GM19025 (cell line): ENCODE data around the gene CDT1.

Source experiments
- ATAC-seq: cut with Tn5 transposase; IDR thresholded peaks from one replicate; pipeline ENCODE4 v1.9.1; 2021; ENCODE audit warnings: mild to moderate bottlenecking, low read depth, moderate library complexity; ENCODE audit not compliant: unreplicated experiment

Gene CDT1

DNA sequence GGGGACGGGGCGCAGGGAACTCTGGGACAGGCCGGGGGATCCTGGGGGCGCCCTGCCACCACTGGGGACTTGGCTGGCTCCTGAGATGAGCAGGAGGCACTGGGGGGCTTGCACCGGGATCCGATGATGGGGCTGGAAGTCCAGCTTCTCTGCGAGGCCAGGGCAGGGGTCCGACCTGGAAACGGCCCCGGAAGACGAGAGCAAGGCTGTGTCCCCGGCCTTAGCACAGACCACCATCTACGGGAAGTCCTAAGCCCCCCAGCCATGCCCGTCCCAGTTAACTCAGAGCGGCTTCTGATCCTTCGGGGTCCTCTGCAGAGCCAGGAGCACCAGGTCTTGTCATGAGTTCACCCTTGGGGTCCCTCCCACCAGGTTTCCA is 573 bp downstream of the CDT1 start:
- no peak for ATAC-seq

DNA sequence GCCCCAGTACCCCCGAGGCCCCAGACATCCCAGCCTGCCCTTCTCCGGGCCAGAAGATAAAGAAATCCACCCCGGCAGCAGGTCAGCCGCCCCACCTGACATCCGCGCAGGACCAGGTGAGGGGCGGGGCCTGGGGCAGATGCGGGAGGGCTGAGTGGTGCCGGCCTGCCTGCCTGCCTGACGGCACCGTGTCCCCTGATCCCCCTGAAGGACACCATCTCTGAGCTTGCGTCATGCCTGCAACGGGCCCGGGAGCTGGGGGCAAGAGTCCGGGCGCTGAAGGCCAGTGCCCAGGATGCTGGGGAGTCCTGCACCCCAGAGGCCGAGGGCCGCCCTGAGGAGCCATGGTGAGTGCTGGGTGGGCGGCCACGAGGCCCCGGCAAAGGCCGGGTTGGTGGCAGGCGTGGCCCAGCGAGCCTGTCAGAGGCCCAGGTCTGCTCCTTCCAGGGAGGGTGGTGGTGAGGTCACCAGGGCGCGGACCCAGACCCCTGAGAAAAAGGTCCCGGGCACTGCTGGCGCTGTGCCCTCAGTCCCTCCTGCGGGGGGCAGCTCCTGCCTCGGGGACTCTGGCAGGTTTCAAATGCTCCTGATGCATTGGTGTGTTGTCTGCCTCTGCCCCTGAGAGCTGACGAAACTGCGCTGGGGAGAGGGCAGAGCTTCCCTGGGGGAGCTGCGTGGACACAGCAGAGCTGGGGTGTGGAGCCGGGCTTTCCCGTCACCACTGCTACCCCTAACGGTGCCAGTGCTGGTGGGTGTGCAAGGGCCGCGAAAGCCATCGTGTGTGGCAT is 1.2 kb downstream of the CDT1 start:
- no peak for ATAC-seq

DNA sequence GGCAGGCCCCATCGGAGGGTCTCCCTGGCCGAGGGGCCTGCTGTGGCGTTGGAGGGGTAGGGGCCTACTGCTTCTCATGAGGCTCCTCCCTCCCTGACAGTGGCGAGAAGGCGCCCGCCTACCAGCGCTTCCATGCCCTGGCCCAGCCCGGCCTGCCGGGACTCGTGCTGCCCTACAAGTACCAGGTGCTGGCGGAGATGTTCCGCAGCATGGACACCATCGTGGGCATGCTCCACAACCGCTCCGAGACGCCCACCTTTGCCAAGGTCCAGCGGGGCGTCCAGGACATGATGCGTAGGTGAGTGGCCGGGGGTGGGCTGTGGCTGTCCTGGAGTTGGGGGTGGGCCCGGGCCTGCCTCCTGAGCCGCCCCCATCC is 1.7 kb downstream of the CDT1 start:
- ATAC-seq, result no peak

DNA sequence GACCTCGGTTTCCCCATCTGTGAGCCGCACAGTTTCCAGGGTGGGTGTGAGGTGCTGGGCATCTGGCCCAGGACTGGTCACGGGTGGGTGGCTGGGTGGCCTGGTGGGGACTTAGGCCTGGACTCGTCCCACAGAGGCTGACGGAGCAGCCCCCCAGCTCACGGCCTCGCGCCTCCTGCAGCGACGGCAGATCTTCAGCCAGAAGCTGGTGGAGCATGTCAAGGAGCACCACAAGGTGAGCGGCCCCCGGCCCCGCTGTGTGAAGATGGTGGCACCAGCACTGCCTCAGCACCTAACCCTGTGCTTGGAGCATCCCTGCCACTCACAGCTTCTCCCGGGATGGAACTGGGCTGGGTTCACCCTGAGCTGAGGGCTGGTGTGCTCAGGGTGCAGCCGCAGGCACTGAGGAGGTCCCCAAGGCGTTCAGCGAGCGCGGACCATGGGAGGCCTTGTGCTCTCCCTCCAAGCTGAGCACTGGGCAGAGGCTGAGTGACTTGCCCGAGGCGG is 2.4 kb downstream of the CDT1 start:
- no peak for ATAC-seq

DNA sequence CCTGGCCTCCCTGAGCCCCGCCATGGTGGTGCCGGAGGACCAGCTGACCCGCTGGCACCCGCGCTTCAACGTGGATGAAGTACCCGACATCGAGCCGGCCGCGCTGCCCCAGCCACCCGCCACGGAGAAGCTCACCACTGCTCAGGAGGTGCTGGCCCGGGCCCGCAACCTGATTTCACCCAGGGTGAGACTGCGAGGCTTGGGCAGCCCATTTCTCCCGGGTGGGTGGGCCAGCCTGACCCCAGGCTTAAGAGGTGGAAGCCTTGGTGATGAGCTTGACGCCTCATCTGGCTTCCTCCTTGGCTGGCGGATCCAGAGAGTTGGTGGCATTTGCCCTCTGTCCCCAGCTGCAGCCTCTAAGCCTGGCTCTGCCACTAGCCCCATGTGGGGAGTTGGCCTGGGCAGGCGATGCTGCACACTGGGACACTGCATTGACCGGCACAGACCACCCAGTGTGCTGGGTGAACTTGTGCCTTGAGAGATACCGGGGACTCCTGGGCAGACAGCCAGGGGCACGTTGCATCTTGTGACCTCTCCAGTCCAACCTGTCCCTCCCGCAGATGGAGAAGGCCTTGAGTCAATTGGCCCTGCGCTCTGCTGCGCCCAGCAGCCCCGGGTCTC is 3.0 kb downstream of the CDT1 start:
- no peak for ATAC-seq

DNA sequence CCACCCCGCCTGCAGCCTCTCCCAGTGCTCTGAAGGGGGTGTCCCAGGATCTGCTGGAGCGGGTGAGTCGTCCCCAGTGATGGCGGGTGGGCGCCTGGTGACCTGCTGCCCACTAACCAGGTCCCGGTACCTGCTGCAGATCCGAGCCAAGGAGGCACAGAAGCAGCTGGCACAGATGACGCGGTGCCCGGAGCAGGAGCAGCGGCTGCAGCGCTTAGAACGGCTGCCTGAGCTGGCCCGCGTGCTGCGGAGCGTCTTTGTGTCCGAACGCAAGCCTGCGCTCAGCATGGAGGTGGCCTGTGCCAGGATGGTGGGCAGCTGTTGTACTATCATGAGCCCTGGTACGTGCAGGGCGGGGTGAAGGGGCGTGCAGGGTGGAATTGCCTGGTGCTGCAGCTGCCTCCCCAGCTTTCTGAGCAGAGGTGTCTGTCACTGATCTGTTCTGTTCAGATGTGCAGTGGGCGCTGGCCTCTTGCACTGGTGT is 3.6 kb downstream of the CDT1 start:
- ATAC-seq, result no peak

DNA sequence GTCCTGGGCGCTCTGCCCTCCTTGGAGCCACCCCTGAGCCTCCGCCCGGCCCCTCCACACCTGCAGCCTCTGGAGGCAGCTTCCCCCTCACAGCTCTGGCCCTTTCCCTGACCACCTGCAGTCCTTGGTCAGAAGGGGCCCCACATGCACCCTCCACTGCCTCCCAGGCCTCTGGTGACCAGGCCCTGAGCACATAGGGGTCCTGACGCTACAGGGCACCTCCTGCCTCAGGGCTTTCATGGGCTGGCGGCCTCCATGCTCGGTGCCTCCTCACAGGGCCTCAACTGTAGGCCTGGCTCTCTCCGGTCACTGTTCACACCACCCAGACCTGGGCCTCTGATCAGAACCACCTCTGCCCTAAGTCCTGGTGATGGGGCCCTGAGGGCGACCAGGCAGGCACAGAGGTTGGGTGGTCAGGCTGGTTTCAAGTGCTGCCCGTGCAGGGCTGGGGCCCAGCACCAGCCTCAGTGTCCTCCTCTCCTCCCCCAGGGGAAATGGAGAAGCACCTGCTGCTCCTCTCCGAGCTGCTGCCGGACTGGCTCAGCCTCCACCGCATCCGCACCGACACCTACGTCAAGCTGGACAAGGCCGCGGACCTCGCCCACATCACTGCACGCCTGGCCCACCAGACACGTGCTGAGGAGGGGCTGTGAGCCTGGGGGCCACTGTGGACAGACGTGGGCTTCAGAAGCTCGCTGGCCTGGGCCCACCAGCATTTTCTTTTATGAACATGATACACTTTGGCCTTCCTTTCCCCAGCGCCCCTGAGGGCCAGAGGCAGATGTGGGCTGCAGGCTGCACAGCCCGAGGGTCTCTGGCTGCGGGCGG is 4.3 kb downstream of the CDT1 start:
- no peak for ATAC-seq

DNA sequence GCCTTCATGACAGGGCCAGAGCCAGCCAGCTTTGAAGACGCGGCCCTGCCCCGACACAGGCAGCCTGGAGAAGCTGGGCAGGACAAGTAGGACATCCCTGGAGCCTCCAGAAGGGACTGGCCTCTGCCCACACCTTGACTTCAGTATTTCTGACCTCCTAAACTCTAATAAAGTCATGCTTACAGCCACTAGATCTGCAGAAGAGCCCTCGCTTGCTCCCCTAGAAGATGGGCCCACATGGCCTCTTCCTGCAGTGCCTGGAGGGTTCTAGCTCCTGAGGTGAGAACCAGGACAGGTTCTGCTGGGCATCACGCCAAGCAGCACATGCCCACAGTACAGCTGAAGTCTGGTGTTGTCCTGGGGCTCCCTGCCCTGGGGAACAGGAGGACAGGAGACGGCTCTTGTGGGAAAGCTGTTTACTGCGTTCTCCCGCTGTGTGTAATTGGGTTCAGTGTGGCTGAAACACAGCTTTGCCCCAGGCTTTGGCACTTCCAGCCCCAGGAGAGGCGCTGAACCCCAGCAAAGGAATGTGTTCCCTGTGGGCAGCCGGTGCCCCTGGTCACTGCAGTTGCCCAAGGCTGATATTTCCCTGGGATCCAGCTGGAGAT is 5.6 kb downstream of the CDT1 start:
- no peak for ATAC-seq

DNA sequence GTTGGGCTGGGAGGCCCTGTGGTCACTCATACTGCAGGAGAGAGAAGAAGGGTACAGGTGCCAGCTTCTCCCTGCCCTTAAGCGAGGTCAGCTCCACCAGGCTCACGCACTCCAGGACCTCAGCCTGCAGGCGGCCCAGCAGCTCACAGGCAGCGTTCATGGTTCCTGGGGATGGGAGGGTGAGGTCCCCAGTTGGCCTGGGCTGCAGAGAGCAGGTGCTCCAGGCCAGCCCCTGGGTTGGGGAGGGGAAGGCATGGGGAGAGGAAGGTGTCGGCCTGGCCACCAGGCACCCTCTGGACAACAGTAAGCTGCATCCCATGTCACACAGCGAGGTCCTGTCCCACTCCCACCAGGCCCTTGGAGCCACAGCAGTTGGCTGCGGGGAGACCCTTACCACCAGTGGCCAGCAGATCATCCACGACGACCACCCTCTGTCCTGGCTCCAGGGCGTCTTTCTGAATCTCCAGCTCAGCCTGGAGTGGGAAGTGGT is 6.1 kb downstream of the CDT1 start:
- no peak for ATAC-seq

DNA sequence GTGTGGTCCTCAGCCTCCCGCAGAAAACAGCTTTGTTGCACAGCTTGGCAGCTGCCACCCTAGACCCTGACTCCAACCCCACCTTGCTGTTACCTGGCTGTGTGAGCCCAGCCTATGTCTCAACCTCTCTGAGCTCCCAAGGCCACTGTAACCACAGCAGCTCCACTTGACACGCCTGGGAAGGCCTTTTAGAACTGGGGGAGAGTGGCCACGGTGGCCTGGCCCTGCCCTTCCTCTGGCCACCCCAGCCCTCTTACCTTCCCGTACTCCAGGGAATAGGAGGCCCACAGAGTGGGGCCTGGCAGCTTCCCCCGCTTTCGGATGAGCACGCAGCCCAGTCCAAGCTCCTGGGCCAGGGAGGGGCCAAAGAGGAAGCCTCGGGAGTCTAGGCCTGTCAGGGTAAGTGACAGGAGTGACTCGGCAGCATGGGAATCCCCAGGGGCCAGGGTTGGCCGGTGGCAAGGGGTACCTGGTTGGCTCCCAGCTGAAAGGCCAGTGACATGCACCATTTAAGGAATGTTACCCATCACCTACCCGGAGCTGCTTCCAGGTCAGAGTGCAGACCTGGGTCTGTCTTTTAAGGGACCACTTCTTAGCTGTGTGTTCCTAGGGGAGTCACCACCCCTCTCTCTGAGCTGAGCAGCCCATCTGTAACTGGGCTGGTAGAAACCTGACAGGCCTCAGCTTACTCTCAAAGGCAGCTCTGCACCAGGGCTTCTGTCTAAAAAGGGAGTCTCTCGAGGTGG is 6.8 kb downstream of the CDT1 start:
- ATAC-seq, result no peak

DNA sequence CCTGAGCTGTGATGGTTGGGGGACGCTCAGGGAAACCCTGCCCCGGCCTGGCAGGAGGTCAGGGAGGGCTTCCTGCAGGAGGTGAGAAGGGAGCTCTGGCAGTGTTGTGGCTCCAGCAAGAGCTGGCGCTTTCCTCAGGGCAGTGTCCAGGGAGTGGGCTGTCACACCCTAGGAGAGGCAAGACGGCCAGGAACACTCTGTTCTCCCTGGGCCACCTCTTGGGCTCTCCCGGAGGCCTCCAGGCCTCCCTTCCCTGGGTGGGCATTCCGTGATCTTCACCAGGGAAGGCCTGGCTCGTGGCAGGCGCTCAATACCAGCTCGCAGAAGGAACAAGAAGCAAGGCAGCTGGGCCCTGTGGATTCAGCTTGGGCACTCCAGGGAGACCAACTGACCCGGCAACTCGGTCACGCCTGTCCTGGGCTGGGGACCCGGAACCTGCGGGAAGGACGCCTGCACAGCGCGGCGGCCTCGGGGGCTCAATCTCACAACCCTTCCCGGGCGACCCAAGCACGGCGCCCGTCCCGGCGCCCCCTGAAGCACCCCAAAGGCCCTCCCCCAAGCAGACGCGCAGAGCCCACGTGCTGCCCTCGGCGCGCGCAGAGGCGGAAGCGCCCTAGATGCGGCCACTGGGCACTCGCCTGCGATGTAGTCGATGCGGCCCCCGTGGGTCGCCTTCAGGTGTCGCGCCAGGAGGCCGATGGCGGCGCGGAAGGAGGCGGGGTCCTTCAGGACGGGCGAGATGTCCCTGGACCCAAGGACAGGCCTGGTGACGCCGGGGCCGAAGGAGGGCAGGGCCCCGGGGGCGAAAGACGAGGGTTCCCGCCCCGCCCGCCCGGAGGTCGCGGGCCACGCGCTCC is 7.6 kb downstream of the CDT1 start:
- ATAC-seq, result peak; percentile 43

DNA sequence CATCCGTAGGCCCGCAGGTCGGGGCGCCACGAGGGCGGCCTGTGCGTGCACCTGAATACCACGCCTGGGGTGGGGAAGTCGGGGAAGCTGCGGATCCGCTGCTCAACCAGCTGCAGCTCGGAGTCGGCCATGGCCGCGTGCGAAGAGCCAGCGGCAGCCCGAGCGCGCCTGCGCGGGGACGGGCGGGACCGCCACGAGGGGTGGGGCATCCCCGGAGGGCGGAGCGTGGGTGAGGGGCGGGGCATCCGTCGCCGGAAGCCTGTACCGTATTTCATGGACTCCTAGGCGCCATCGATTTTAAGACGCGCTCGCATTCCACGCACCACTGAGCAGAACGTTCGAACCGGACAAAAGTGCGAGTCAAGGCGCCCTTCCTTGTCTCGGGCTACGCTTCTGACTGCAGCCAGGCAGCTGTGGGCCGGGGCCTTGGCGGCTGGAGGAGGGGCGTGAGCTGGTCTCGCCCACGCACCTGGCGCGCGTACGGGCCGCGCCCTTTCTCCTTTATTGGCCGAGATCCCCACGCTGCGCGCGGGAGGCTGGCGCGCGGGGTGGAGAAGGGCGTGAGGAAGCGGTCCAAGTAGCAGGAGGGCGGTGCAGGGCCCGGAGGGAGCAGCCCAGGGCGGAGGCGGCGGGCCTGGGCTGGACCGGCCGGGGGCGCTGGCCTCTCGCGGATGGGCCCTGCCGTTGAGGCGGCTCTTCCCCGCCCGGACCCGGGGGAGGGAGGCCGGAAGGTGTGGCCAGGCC is 8.4 kb downstream of the CDT1 start, which contains the start of gene APRT:
APRT (minus strand) TSS at position 160 of the 744 bp plus-strand sequence; CDS start at position 131, 29 bp downstream.
- peak; percentile 75 for ATAC-seq

DNA sequence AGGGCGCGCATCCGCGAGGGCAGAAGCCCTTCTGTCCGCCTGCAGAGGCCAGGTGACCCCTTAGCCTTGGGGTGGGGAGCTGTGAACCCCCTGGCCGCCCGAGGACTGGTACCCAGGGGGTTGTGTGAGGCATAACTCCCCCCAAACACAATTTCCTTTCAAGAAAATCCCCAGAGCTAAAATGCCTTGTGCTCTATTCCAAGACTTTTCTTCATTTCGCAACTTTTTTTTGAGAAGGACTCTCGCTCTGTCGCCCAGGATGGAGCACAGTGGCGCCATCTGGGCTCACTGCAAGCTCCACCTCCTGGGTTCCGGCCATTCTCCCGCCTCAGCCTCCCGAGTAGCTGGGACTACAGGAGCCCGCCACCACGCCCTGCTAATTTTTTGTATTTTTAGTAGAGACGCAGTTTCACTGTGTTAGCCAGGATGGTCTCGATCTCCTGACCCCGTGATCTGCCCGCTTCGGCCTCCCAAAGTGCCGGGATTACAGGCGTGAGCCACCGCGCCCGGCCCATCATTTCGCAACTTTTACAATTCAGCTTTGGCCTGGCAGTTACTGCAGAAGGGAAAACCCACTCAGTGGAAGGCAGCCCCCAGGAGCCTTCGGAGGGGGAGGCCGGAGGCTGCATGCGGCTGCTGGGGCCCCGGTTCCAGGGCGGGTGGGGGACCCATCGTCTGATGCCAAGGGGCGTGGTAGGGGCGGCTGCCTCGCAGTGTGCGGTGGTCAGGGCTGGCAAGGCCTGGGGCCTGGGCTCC is 9.1 kb downstream of the CDT1 start:
- ATAC-seq, result no peak

DNA sequence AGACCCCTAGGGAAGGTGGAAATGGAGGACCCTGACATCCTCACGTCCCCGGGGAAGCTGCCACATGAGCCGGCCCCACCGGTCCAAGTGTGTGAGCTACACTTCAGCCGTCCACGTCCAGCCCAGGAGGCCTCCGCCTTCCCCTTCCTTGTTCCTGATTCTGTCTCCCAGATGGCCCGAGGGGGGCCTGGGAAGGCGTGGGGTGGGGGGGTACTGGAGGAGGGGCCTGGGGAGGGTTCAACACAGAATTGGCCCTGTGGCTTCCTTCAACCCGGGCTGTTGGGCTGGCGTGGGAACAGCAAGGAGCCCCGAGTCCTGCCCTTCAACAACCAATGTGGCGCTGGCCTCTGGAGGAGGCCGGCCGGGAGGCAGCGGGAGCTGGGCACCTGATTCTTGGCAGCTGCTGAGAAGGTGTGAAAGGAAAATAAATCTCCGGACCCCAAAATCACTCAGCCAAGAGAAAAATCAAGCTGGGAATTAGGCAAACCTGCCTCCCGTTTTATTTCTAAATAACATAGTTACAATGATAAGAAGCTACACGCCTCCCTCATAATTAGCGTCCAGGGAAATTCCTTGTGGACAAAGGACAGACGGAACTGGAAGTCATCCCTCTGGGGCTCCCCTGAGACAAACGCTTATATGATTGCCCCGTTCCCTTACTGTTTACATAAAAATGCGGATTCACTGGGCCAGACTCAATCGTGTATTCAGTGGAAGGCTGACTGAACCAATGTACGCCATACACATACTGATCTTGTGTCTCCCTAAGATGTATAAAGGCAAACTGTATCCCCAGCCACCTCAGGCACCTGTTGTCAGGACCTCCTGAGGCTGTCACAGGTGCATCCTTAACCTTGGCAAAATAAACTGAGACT is 9.9 kb downstream of the CDT1 start:
- ATAC-seq, result no peak

DNA sequence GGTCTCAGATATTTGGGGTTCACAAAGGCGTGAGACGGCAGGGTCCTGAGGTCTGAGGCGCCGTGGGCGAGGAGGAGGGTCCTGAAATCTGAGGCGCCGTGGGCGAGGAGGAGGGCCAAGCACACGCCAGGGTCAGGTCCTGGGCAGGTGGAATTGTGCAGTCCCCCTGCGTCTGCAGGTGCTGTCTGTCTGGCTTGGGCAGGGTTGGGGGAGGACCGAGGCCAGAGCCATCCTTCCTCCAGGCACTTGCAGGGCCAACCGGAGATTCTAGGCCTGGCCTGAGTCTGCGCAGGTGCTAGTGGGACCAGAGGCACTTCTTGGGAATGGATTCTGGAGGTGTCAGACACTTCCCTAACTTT is 10.5 kb downstream of the CDT1 start:
- ATAC-seq, result no peak

DNA sequence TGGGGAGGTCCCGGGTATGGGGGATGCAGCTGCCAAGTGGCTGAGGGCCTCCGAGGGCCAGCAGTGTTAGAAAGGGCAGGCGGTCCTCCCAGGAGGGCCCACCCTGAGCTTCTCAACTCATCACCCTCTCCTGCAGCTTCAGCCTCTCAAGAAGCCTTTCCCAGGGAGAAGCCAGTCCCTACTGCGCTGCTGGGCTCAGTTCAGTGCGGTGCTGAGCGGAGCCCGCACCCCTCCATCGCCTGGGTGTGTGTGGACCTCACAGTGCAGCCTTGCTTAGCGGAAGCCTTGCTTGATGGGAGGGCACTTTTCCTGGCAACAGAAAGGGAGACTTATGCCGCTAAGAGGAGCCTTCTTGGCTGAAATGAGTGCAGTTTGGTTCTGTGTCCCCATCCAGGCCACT is 11.6 kb downstream of the CDT1 start:
- ATAC-seq, result no peak
